Central memory CD4-positive, alpha-beta T cell (primary cell): ENCODE measurements around the gene PPP1R1C.
A peak's percentile ranks its signal among the peaks of the same experiment; 100 is the strongest.
"Not testable (repeated sequence)": the region's sequence is repeated elsewhere in the genome, so short reads cannot be mapped to it uniquely, and the experiment has no call there.

Experiments
- DNase-seq: peaks from one replicate; pipeline ENCODE4 v3.0.0; 2022
- total RNA-seq, 3 experiments: gene quantifications; one replicate each; lab custom pipeline; 2026; lab: John Stamatoyannopoulos, UW

Gene PPP1R1C, protein sequence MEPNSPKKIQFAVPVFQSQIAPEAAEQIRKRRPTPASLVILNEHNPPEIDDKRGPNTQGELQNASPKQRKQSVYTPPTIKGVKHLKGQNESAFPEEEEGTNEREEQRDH
- total RNA-seq = 0 reads per million in 3 experiments

GRCh38 chr2:181985632-181986205, at the start of gene PPP1R1C:
Gene PPP1R1C, plus strand, starts transcription at chr2:181985853. Its CDS starts 258 bp downstream, at chr2:181986111.
- no peak for DNase-seq

DNA sequence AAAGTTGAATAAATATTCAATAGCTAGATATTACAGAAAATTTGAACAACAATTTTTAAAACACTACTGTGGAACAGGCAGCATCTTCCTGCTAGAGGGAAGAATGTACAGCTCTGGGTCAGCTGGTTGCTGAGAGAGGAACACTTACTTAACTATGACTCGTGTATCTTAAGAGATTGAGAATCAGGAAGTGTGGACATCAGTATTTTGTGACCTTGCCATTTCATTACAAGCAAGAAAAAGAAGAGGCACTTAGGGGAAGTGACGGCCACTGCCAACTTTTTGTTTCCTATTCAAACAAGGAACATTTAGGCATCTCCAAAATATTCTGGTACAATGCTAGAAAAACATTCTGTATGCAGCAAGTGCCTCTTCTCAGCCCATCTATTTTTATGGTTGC, 48.2 kb upstream of the PPP1R1C start:
- no peak for DNase-seq

DNA sequence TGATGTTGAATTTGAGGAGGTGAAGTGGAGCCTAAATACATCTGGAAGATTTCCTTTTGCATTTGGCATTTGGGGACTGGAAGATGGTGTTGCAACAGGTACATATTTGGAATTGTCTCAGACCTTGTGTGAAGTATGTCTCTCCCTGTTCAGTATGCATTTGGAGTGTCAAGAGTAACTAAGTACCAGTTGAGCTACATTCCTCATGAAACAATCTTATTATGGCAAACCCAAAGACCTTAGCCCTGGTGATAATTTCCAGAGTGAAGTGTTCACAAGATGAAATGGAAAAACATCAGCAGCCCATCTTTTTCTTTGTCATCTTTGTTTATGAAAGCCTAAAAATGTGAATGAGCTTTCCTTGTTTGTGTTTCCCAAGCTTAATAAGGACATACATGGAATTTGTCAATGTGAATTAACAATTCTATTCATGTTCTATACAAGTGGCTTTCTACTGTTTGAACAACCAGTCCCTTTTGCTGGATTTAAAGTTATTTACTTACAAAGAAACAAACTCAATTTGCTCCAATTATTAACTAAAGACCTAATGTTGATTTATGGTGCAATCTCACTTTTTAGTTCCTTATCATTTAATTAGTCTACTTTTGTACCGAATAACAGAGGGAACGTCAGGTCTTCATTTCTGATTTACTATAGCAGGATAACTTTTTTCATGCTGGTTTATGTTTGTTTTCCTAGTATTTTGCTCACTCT, 42.1 kb upstream of the PPP1R1C start:
- DNase-seq = no peak

- no peak for DNase-seq
Observed at GRCh38 chr2:181944164-181944913, 41.3 kb upstream of the PPP1R1C start.

DNA sequence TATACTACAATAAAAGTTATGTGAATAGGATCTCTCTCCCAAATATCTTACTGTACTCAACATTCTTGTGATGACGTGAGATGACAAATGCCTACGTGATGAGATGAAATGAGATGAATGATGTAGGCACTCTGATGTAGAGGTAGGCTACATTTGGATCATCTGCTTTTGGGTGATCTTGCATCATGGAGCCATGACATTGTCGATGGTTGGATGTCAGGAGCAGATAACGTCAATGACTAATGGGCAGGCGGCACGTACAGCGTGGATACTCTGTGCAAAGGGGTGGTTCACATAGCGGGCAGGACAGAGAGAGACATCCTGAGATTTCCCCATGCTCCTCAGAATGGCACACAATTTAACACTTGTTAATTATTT, 40.8 kb upstream of the PPP1R1C start:
- DNase-seq = no peak

DNA sequence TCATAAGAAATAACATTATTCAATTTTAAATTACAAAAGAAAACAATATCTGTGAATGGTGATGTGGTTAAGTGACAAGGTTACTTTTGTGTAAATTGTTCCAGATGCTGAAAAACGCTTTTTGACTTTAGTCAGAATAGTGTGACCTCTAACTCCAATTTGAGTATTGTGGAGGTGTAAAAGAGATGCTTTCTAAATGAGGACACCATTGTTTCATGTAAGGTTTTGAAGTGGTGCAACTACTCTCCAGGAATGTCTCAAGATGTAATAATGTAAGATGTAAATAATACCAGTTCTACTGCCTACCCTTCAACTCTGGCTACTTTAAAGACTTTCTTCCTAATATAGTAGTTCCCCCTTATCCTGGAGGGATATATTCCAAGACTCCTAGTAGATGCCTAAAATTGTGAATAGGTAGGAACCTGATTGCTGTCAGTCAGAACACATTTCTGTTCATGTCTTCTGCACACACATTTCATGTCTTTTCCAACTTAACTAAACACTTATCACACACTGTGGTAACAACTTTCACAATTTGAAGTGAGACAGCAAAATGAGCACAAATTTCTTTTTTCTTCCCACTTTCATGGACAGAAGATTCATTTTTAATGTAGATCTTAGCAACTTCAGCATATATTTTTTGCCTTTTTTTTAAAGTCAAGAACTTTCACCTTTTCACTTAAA, 39.1 kb upstream of the PPP1R1C start:
- no peak for DNase-seq

DNA sequence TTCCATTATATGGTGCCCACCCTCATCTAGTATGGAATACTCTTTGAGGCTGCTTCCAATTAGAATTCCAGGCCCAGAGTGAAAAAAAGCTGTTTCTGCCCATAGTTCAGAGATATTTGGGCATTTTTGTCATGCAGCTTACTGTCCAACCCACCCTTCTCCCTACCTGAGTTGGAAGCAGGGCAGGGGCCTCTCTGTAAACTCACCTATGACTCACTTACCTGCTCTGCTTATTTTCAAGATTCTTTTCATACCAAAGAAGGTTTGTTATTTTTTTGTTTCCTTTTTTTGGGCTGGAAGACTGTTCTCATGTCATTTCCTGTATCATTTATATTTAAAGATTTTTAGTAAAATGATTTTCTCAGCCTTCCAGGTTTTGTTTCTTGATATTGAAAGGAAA, 38.4 kb upstream of the PPP1R1C start:
- no peak for DNase-seq

- DNase-seq = no peak
Observed at GRCh38 chr2:181948227-181948626, 37.4 kb upstream of the PPP1R1C start.

GRCh38 chr2:181949047-181949446, 36.6 kb upstream of the PPP1R1C start:
- DNase-seq = no peak

DNA sequence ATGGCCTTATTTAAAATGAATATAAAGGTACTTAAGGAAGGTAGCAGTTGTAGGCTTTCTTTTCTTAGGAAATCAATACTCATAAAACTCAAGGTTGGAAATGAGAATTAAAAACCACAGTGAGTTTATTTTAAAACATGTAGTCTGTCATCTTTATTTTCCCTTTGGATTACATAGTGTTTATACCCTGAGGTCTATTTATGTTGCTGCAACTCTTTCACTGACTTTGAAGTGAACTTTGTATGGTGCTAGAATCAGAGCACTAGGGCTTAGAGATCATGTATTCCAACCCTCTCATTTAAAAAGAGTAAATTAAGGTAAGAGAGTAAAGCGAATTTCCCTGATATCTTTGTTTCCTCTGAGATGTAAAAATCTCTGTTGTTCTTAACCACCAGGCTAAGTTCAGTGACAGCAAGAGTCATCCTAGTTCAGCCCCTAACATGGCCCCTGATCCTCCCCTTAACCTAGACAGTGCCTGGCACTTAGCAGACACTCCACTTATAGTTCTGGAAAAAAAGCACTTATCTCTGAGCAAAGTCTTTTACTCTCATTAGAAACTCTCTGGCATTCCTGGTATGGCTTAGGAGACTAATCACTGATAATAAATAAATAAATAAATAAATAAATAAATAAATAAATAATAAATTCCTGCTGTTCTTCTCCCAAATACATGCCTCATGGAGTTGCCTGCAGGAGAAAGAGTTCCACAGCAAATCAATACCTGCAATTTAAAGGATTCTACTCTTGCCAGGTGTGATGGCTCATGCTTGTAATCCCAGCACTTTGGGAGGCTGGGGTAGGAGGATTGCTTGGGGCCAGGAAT, 33.0 kb upstream of the PPP1R1C start:
- no peak for DNase-seq

- peak; percentile 25 for DNase-seq
Observed at GRCh38 chr2:181953881-181954537, 31.6 kb upstream of the PPP1R1C start.

DNA sequence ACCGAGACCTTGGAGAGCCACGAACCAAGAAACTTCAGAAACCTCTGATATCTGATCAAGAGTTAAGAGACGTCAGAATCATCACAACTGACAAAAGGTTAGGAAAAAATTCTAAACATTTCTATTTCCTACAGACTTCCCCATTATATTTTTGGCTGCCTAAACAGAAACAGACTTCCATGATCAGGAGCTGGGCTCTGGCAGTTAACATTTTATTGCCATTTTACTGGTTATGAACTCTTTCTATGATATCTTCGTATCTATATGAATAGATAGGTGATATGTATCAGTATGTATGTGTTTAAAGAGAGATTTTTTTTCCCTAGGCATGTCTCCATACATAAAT, 31.1 kb upstream of the PPP1R1C start:
- no peak for DNase-seq

- DNase-seq = no peak
Observed at GRCh38 chr2:181955010-181955409, 30.6 kb upstream of the PPP1R1C start.

GRCh38 chr2:181955866-181956265, 29.8 kb upstream of the PPP1R1C start:
- DNase-seq = not testable (repeated sequence)

DNA sequence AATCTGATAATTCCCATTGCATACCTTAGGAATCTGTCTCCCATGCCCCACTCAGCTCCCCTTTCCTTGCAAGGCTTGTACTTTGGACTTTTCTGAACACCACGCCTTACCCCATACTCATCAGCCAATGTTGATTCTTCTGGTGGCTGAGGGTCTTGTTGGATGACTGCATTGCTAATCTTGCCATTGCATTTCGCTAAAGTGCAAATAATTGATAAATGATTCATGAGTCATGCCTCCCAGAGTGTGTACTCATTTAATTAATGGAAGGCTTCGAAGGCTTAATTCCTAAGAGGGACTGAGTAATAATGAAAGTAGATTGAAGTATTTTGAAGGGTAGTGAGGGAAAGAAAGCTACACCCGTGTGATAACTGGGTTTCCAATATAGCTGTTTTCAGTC, 28.0 kb upstream of the PPP1R1C start:
- DNase-seq = no peak

DNA sequence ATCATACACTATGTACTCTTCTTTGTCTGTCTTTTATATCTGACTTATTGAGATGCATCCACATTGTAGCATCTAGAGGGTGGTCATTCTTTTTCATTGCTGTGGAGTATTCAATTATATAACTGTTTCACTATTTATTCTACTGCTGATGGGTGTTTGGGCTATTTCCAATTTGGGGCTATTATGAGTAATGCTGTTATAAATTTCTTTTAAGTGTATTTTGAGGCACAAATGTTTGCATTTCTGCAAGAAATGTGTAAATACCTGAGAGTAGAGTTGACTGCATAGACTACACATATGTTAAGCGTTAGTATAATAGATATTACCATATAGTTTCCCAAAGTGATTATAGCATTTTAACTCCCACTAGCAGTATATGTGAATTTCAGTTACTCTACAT, 26.9 kb upstream of the PPP1R1C start:
- no peak for DNase-seq

DNA sequence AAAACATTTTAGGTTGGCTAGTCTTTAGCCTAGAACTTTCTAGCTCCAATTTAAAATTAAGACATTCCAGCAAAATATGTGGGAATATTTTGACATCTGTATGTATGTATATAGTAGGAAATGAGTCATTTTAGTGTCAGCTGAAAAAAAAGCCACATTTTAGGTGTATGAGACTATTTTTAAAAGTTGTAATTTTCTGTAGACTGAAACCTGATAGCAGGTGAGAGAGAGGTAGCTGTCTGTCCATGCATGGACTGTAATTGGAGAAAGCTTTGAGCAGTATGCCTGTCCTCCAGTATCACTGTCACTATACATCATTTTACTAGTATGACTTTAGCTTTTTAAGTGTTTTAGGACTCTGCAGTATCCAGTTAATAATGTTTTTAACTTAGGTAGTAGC, 26.1 kb upstream of the PPP1R1C start:
- DNase-seq = no peak

- not testable (repeated sequence) for DNase-seq
Observed at GRCh38 chr2:181961167-181961566, 24.5 kb upstream of the PPP1R1C start.

DNA sequence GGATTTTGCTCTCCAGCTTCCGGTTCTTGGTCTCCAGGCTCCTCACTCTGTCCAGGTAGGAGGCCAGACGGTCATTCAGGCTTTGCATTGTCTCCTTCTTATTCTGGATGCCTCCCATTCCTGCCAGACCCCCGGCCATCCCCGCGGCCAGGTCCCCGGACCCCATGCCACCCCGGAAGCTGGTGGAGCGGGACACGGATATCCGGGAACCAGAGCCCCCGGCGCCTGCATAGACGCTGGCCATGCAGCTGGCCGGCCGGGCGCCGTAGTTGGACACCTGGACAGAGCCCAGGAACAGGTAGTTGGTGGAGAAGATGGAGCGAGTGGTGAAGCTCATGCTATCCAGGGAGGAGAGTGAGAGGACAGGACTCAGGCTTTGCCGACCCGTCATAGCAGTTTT, 23.5 kb upstream of the PPP1R1C start:
- DNase-seq = no peak

- no peak for DNase-seq
Observed at GRCh38 chr2:181970160-181970794, 15.4 kb upstream of the PPP1R1C start.

DNA sequence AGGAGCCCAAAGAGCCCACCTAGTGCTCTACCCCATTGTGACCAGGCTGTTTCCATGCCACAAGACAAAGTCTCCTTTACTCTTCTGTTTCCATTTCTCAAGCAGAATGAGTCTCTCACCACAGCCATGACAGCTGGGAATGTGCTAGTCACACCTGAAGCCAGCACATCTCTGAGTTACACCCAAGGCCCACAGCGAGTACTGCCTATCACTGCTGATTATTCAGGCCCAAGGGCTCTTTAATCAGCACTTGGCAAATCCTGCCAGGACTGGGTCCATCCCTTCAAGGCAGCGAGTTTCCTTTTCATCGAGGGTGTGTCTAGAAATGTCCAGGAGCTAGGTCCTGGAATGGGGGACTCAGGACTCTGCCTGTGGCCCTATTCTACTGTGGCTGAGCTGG, 14.6 kb upstream of the PPP1R1C start:
- DNase-seq = no peak
